GM23248 (cell line): ENCODE data around the gene BDNF. TPM values are rescaled to one million over a fixed set of nuclear protein-coding genes. Genes with fewer than 3 reads are reported as not detected.

Experiments used
- DNase-seq: peaks from one replicate; pipeline ENCODE4 v3.0.0-alpha.2; 2015
- H2AFZ ChIP-seq: fragments of 200-600 bp; sonication (generic); 2 replicates; pipeline ENCODE4 v1.6.1; 2016; ENCODE audit warnings: antibody characterized with exemption
- H3F3A ChIP-seq: fragments of 200-600 bp; sonication (generic); 2 replicates; pipeline ENCODE4 v1.6.1; 2016; ENCODE audit warnings: mild to moderate bottlenecking, antibody characterized with exemption, mixed run types; ENCODE audit not compliant: insufficient read depth
- H3K27ac ChIP-seq: fragments of 200-600 bp; sonication (generic); 2 replicates; pipeline ENCODE4 v1.5.1; 2016; ENCODE audit warnings: mild to moderate bottlenecking
- H3K27me3 ChIP-seq: fragments of 200-600 bp; sonication (generic); replicated peaks from 2 replicates; pipeline ENCODE4 v1.6.1; 2016; ENCODE audit warnings: mild to moderate bottlenecking; ENCODE audit not compliant: insufficient read depth
- H3K36me3 ChIP-seq: fragments of 200-600 bp; sonication (generic); 2 replicates; pipeline ENCODE4 v1.6.1; 2016; ENCODE audit warnings: low read depth, mild to moderate bottlenecking
- H3K4me1 ChIP-seq: fragments of 200-600 bp; sonication (generic); 2 replicates; pipeline ENCODE4 v1.6.1; 2016; ENCODE audit warnings: mild to moderate bottlenecking; ENCODE audit not compliant: insufficient read depth
- H3K4me2 ChIP-seq: fragments of 200-600 bp; sonication (generic); one replicate; pipeline ENCODE4 v1.6.1; 2016; ENCODE audit warnings: mild to moderate bottlenecking; ENCODE audit not compliant: unreplicated experiment
- H3K4me3 ChIP-seq: fragments of 200-600 bp; sonication (generic); 2 replicates; pipeline ENCODE4 v1.5.1; 2016; ENCODE audit warnings: mild to moderate bottlenecking
- H3K79me2 ChIP-seq: fragments of 200-600 bp; sonication (generic); 2 replicates; pipeline ENCODE4 v1.6.1; 2016; ENCODE audit warnings: mild to moderate bottlenecking; ENCODE audit not compliant: insufficient read depth
- H3K9ac ChIP-seq: fragments of 200-600 bp; sonication (generic); 2 replicates; pipeline ENCODE4 v1.6.1; 2016; ENCODE audit warnings: mild to moderate bottlenecking
- H3K9me2 ChIP-seq: fragments of 200-600 bp; sonication (generic); 2 replicates; pipeline ENCODE4 v1.6.1; 2016; ENCODE audit warnings: mixed run types, mild to moderate bottlenecking, moderate library complexity; ENCODE audit not compliant: insufficient read depth
- H3K9me3 ChIP-seq: fragments of 200-600 bp; sonication (generic); one replicate; pipeline ENCODE4 v1.6.1; 2017; ENCODE audit warnings: low read depth
- H4K20me1 ChIP-seq: fragments of 200-600 bp; sonication (generic); 2 replicates; pipeline ENCODE4 v1.6.0; 2016; ENCODE audit not compliant: insufficient read depth
- EZH2 ChIP-seq: fragments of 200-600 bp; sonication (generic); IDR thresholded peaks from 2 replicates; pipeline ENCODE4 v1.6.1; 2018; ENCODE audit warnings: antibody characterized with exemption, mild to moderate bottlenecking; ENCODE audit not compliant: insufficient read depth, poor library complexity, severe bottlenecking
- EZH2phosphoT487 ChIP-seq: fragments of 200-600 bp; sonication (generic); IDR thresholded peaks from 2 replicates; pipeline ENCODE4 v1.6.1; 2018; ENCODE audit warnings: antibody characterized with exemption, moderate library complexity, mild to moderate bottlenecking, low read depth; ENCODE audit not compliant: insufficient read depth
- WGBS, 2 experiments: methylation state at CpG; one replicate each; pipeline ENCODE4 v1.1.6; 2015 to 2017; ENCODE audit warnings: low lambda C conversion rate in 2 of 2, low coverage in 1 of 2; ENCODE audit errors: missing lambda C conversion rate in 2 of 2; 5-methylcytosine and 5-hydroxymethylcytosine counted together
- in situ Hi-C: fragments of 300-500 bp; cut with MboI; formaldehyde crosslinking; loops from 2 replicates; pipeline ENCODE4 v1.15.0; 2020
- polyA plus RNA-seq: library from polyadenylated mRNA; unstranded; fragments of >200 nt; fragmentation: Nextera tagmentation; extraction: Ambion mirVana; gene quantifications from 2 replicates; pipeline ENCODE4 v1.2.1, GENCODE V29; 2016
- total RNA-seq: library from RNA; depleted of rRNA; stranded (reverse); fragments of >200 nt; shearing (Covaris generic); gene quantifications from 2 replicates; pipeline ENCODE4 v1.2.3, GENCODE V29; 2014

BDNF gene
- total and polyA plus RNA-seq, 2 experiments from 2014 or later, result 58.1 to 63.6 TPM

DNA sequence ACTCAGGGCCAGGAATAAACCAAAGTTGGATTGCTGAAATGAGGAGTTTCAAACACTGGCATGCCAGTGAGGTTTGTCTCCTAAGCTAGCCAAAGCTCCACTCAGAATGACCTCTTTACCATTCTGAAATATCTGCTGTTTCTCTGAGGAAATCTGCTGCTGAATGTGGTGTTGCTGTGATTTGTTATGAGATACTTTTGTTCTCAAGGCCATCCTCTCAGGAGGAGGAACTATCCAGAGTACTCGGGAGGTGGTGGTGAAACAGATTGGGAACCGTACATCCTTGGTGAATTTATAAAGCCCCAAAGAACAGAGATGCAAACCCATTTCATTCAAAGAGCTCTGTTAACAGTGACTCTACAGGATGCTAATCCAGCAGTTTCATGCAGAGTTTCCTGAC, 50.5 kb downstream of the BDNF start:
- H3K36me3 ChIP-seq, result peaks cover 18% of the 10 kb centered on the region; the same call in 1 of the 2 replicates
- WGBS, 2 experiments, result 63 to 73% methylated on average over 2 of the region's 2 CpGs
- no peaks in the 10 kb centered on the region for H4K20me1 ChIP-seq
- no peaks in the 10 kb centered on the region for H3K9me2 ChIP-seq
- no peak overlapping the region for H3K9ac ChIP-seq
- DNase-seq, result no peak
- H3K4me1 ChIP-seq, result no peaks in the 10 kb centered on the region
- peaks cover 32% of the 10 kb centered on the region for H3K79me2 ChIP-seq
- H3F3A ChIP-seq, result peaks cover 82% of the 10 kb centered on the region
- H3K27ac ChIP-seq, result no peak overlapping the region
- TF ChIP-seq EZH2, result no peak
- TF ChIP-seq EZH2phosphoT487, result no peak
- H3K4me3 ChIP-seq, result no peak overlapping the region
- in situ Hi-C loops, result no loop called here
- H3K27me3 ChIP-seq, result no peaks in the 10 kb centered on the region
- H2AFZ ChIP-seq, result no peak overlapping the region
- H3K4me2 ChIP-seq, result no peak overlapping the region
- H3K9me3 ChIP-seq, result no peaks in the 10 kb centered on the region

DNA sequence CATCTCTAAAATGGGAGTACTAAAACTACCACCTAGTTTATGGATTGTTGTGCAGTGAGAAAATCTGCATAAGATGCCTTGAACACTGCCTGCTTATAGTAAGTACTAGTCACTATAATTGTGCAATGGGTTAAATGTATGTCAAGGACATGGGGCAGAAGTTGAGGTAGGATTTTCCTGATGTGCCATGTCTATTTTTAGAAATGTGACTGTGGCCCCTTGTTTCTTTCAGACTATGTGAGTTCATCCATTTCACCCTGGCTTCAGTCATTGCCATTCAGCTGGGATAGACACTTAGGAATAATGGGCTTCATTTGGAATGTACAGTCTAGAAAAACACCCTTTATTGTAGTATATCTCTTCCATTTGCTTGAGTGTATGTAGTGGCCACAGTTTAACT, 51.4 kb downstream of the BDNF start:
- Histone ChIP-seq H3K4me3 (no peak overlapping the region), H3K79me2 (peaks cover 23% of the 10 kb centered on the region), H4K20me1 (no peaks in the 10 kb centered on the region), H3K36me3 (peaks cover 11% of the 10 kb centered on the region; the same call in 1 of the 2 replicates), H3K27ac (no peak overlapping the region), H3K9ac (no peak overlapping the region), H3K4me2 (no peak overlapping the region), H3F3A (peaks cover 82% of the 10 kb centered on the region), H3K27me3 (no peaks in the 10 kb centered on the region), H3K9me3 (no peaks in the 10 kb centered on the region), H3K9me2 (no peaks in the 10 kb centered on the region), H2AFZ (no peak overlapping the region), H3K4me1 (no peaks in the 10 kb centered on the region)
- TF ChIP-seq EZH2, result no peak
- TF ChIP-seq EZH2phosphoT487, result no peak
- peak; percentile 26 for DNase-seq
- in situ Hi-C loops, result no loop called here

- no peak overlapping the region for H3K27ac ChIP-seq
- H3K9ac ChIP-seq, result no peak overlapping the region
- no peaks in the 10 kb centered on the region for H3K9me3 ChIP-seq
- TF ChIP-seq EZH2phosphoT487, result no peak
- TF ChIP-seq EZH2, result no peak
- no peaks in the 10 kb centered on the region for H3K27me3 ChIP-seq
- no peaks in the 10 kb centered on the region for H4K20me1 ChIP-seq
- H3K79me2 ChIP-seq, result no peaks in the 10 kb centered on the region
- no peak overlapping the region for H3K4me3 ChIP-seq
- H3F3A ChIP-seq, result peaks cover 58% of the 10 kb centered on the region
- in situ Hi-C loops, result no loop called here
- H3K9me2 ChIP-seq, result no peaks in the 10 kb centered on the region
- H3K36me3 ChIP-seq, result no peaks in the 10 kb centered on the region
- WGBS, 2 experiments, result 65 to 71% methylated on average over 9 of the region's 9 CpGs
- no peaks in the 10 kb centered on the region for H3K4me1 ChIP-seq
- no peak overlapping the region for H2AFZ ChIP-seq
- peak; percentile 33 for DNase-seq
- H3K4me2 ChIP-seq, result no peak overlapping the region
Observed at GRCh38 chr11:27646051-27646818, 54.0 kb downstream of the BDNF start.

DNA sequence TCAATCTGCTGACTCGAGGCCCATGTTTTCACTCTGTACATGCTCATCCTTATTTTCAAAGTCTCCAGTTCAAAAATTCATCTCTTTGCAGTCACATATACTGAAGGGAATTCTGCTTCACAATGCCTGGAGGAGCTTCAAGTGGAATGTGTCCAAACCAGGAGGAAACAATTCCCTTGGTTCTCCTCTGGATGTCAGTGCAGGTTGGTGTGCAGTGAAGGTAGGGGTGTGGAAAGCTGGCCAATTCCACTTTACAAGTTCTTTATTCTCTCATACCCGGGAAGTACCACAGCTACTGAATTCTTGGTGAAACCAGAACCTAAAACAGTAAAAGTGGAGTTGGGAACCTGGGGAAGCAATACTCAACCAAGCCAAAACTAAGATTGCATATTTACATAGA, 57.3 kb downstream of the BDNF start:
- no peaks in the 10 kb centered on the region for H3K4me1 ChIP-seq
- H3K9ac ChIP-seq, result no peak overlapping the region
- no peaks in the 10 kb centered on the region for H3K79me2 ChIP-seq
- no peaks in the 10 kb centered on the region for H3K36me3 ChIP-seq
- in situ Hi-C loops, result no loop called here
- H3K4me2 ChIP-seq, result no peak overlapping the region
- H3F3A ChIP-seq, result peaks cover 25% of the 10 kb centered on the region; the same call in 1 of the 2 replicates
- H3K27me3 ChIP-seq, result no peaks in the 10 kb centered on the region
- no peak overlapping the region for H3K4me3 ChIP-seq
- TF ChIP-seq EZH2, result no peak
- H3K9me2 ChIP-seq, result no peaks in the 10 kb centered on the region
- no peak for DNase-seq
- H3K27ac ChIP-seq, result no peak overlapping the region
- no peaks in the 10 kb centered on the region for H4K20me1 ChIP-seq
- H3K9me3 ChIP-seq, result no peaks in the 10 kb centered on the region
- 70 to 79% methylated on average over 2 of the region's 2 CpGs for WGBS, 2 experiments
- H2AFZ ChIP-seq, result no peak overlapping the region

DNA sequence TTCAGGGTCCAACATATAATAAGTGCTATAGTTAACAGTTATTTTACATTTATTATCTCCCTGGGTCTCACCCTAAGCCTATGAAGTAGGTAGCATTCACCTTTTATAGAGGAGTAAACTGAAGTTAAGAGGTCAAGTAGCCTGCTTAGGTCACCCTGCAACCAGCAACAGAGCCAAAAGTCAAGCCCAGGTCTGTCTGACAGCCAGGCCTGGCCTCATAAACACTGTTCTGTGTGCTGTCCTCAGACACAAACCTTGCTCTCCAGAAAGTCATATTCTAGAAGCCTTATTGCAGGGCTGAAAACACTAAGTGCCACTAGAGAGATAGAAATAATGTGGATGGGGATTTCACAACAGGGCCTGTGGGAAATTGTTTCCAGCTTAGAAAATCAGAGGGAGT, 59.3 kb downstream of the BDNF start:
- Histone ChIP-seq H3K27me3 (no peaks in the 10 kb centered on the region), H3K9me2 (no peaks in the 10 kb centered on the region), H3K27ac (no peak overlapping the region), H3K79me2 (no peaks in the 10 kb centered on the region), H2AFZ (no peak overlapping the region), H3K4me3 (no peak overlapping the region), H3K9me3 (no peaks in the 10 kb centered on the region), H3K4me2 (no peak overlapping the region), H3F3A (peaks cover 14% of the 10 kb centered on the region; the same call in 1 of the 2 replicates), H3K4me1 (no peaks in the 10 kb centered on the region), H4K20me1 (no peaks in the 10 kb centered on the region), H3K36me3 (no peaks in the 10 kb centered on the region), H3K9ac (no peak overlapping the region)
- TF ChIP-seq EZH2phosphoT487 (no peak), EZH2 (no peak)
- in situ Hi-C loops, result no loop called here
- no peak for DNase-seq
